Measurements from ENCODE around the gene NCAPH2.

The NCAPH2 gene

GRCh38 chr22:50474710-50475651 is 33.0 kb upstream of the NCAPH2 start, which contains the start of gene SBF1:
SBF1 (minus strand) TSS chr22:50475035; CDS start chr22:50474840, 195 bp downstream.
- DNase-seq, result peak; percentile 85 to 92

- DNase-seq, result no peak
These were observed 32.4 kb upstream of the NCAPH2 start for GRCh38 chr22:50475652-50476002.

- DNase-seq, result no peak
These were observed 31.2 kb upstream of the NCAPH2 start for GRCh38 chr22:50476868-50477267.

GRCh38 chr22:50477923-50478322 is 30.1 kb upstream of the NCAPH2 start:
- DNase-seq, result no peak

- no peak for DNase-seq
These were observed 28.3 kb upstream of the NCAPH2 start for GRCh38 chr22:50479721-50480120.

GRCh38 chr22:50481045-50481439 is 27.0 kb upstream of the NCAPH2 start:
- DNase-seq, result no peak

GRCh38 chr22:50481440-50482106 is 26.5 kb upstream of the NCAPH2 start, which contains the start of gene ADM2:
ADM2 (plus strand) TSS chr22:50481543; CDS start chr22:50481848, 305 bp downstream.
- peak in 1 of 2 experiments; percentile 42 for DNase-seq

- DNase-seq, result no peak
These were observed 25.6 kb upstream of the NCAPH2 start for GRCh38 chr22:50482107-50483074.

- DNase-seq, result no peak
These were observed 24.9 kb upstream of the NCAPH2 start for GRCh38 chr22:50483106-50483505.

- DNase-seq, result no peak
These were observed 24.5 kb upstream of the NCAPH2 start for GRCh38 chr22:50483556-50483955.

- DNase-seq, result no peak
These were observed 23.8 kb upstream of the NCAPH2 start for GRCh38 chr22:50483977-50484853.

- DNase-seq, result no peak
These were observed 22.5 kb upstream of the NCAPH2 start for GRCh38 chr22:50485221-50486131.

- DNase-seq, result no peak
These were observed 21.3 kb upstream of the NCAPH2 start, which contains the start of gene MIOX for GRCh38 chr22:50486561-50487289. MIOX (plus strand) TSS chr22:50486859; CDS start chr22:50486898, 39 bp downstream.

- DNase-seq, result no peak
These were observed 20.6 kb upstream of the NCAPH2 start for GRCh38 chr22:50487290-50488005.

GRCh38 chr22:50488006-50488677 is 19.9 kb upstream of the NCAPH2 start:
- no peak for DNase-seq

- no peak for DNase-seq
These were observed 19.1 kb upstream of the NCAPH2 start for GRCh38 chr22:50488886-50489285.

- no peak for DNase-seq
These were observed 18.4 kb upstream of the NCAPH2 start for GRCh38 chr22:50489363-50490243.

All from NCI-H1930 (cell line).